Measurements from ENCODE around the gene ABLIM3.

- no peak for TF ChIP-seq RAD21 (IDR thresholded peaks at IDR 0.05; ENCODE audit: low read depth)
- TF ChIP-seq, protein P1, sequence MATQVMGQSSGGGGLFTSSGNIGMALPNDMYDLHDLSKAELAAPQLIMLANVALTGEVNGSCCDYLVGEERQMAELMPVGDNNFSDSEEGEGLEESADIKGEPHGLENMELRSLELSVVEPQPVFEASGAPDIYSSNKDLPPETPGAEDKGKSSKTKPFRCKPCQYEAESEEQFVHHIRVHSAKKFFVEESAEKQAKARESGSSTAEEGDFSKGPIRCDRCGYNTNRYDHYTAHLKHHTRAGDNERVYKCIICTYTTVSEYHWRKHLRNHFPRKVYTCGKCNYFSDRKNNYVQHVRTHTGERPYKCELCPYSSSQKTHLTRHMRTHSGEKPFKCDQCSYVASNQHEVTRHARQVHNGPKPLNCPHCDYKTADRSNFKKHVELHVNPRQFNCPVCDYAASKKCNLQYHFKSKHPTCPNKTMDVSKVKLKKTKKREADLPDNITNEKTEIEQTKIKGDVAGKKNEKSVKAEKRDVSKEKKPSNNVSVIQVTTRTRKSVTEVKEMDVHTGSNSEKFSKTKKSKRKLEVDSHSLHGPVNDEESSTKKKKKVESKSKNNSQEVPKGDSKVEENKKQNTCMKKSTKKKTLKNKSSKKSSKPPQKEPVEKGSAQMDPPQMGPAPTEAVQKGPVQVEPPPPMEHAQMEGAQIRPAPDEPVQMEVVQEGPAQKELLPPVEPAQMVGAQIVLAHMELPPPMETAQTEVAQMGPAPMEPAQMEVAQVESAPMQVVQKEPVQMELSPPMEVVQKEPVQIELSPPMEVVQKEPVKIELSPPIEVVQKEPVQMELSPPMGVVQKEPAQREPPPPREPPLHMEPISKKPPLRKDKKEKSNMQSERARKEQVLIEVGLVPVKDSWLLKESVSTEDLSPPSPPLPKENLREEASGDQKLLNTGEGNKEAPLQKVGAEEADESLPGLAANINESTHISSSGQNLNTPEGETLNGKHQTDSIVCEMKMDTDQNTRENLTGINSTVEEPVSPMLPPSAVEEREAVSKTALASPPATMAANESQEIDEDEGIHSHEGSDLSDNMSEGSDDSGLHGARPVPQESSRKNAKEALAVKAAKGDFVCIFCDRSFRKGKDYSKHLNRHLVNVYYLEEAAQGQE (IDR thresholded peaks at IDR 0.05; ENCODE audit: low read depth): no peak
- no peak for TF ChIP-seq CEBPB (IDR thresholded peaks at IDR 0.05)
- no peak for TF ChIP-seq TCF12 (IDR thresholded peaks at IDR 0.05; ENCODE audit: low read depth)
- no peak for TF ChIP-seq TEAD4 (IDR thresholded peaks at IDR 0.05)
- no peak for TF ChIP-seq EP300 (IDR thresholded peaks at IDR 0.05; ENCODE audit: borderline replicate concordance)
- no peak for TF ChIP-seq CREB1 (IDR thresholded peaks at IDR 0.05; ENCODE audit: low read depth)
- no peak for TF ChIP-seq EGR1 (IDR thresholded peaks at IDR 0.05)
- no peak for TF ChIP-seq ZBTB7A (IDR thresholded peaks at IDR 0.05; ENCODE audit: low read depth)
- no peak for TF ChIP-seq TAF1 (IDR thresholded peaks at IDR 0.05; ENCODE audit: low read depth)
Observed at GRCh38 chr5:149135536-149136201, 5.6 kb upstream of the ABLIM3 start.
